Activated CD4-positive, CD25-positive, alpha-beta regulatory T cell treated with anti-CD3 and anti-CD28 coated beads, Interleukin-2, amount 50 U/mL, for 72 hours (primary cell): ENCODE measurements around the gene PTPRN2.

ENCODE experiments used
- DNase-seq: peaks from one replicate; pipeline ENCODE4 v3.0.0; 2021

Gene PTPRN2

GRCh38 chr7:158031867-158032308 is 555.7 kb downstream of the PTPRN2 start:
- no peak for DNase-seq

GRCh38 chr7:158030566-158030965 is 557.1 kb downstream of the PTPRN2 start:
- no peak for DNase-seq

GRCh38 chr7:158030071-158030470 is 557.6 kb downstream of the PTPRN2 start:
- DNase-seq, result no peak

GRCh38 chr7:158029509-158029908 is 558.1 kb downstream of the PTPRN2 start:
- DNase-seq, result no peak

GRCh38 chr7:158028971-158029370 is 558.7 kb downstream of the PTPRN2 start:
- no peak for DNase-seq

GRCh38 chr7:158028290-158028941 is 559.2 kb downstream of the PTPRN2 start:
- DNase-seq, result no peak

DNA sequence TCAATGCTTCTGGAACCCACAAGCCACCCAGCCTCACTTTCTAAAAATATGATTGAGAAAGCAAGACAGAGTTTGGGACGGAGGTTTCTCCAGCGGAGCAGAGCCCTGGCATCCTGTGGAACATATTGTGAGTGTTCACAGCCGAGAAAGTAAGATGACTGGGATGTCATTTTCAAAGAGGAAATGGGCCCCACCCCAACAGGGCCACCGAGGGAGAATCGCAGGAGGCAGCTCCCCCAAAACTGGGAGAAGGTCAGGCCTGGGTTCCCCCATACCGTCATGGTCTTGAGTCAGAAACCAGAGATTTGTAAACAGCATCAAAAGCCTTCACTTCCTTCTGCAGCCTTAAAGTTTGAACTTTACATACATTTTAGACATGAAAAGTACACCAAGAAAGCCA is 560.0 kb downstream of the PTPRN2 start:
- DNase-seq, result no peak

- no peak for DNase-seq
Measured at GRCh38 chr7:158026636-158027265, 560.9 kb downstream of the PTPRN2 start.

- DNase-seq, result no peak
Measured at GRCh38 chr7:158025686-158026600, 561.7 kb downstream of the PTPRN2 start.

GRCh38 chr7:158024881-158025280 is 562.7 kb downstream of the PTPRN2 start:
- no peak for DNase-seq

- no peak for DNase-seq
Measured at GRCh38 chr7:158024351-158024715, 563.3 kb downstream of the PTPRN2 start.

GRCh38 chr7:158023681-158024350 is 563.8 kb downstream of the PTPRN2 start:
- no peak for DNase-seq

DNA sequence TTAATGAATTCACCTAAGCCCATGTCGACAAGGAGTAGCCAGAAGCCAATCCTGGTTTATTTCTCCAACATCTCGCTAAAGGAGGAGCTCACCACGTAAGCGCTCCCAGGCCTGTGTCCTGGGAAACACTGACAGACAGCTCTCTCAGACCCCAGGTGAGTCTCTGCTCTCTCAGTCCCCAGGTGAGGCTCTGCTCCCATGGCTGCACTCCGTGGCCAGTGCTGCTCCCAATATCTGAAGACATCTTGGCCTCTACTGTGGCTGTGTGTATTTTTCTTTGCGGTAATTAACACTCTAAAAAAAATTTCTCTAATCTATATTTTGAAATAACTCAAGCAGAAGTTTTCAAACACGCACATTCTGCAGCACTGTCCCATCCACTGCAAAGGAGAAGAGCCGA is 564.5 kb downstream of the PTPRN2 start:
- DNase-seq, result no peak

DNA sequence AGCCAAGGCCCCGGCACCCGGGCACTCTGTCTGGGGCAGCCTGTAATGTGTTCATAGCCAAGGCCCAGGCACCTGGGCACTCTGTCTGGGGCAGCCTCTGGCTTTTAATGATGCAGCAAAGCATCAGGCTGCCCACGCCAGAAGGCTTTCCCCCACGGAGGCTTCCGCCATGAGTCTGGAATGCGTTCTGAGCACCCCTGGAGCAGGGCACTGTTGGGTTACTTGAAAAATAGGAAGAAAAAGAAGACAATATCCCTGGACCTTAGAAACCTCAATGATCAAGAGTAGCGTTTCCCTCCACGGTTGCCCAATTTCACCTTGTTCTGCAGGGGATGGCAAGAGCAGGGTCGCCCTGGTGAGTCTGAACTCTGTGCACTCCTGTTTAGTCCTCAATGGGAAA is 565.0 kb downstream of the PTPRN2 start:
- no peak for DNase-seq

GRCh38 chr7:158021836-158022235 is 565.8 kb downstream of the PTPRN2 start:
- DNase-seq, result no peak

DNA sequence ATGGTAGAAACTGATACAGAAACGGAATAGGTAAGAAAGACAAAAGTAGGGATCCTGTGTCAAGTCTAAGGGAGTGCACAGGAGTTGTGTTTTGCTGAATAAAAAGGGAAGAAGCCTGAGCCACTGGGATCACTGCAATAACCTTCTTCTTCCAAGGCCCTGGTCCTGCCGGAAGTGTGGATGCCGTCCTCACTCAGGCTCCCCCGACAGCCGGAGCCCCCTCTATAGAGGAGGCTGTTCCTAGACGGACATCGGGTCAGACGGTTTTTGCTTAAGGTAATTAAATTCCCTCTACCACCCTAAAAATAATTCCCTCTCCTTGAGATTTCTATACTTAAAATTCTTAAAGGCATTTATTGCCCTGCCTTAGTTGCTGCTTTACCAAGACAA is 566.9 kb downstream of the PTPRN2 start:
- no peak for DNase-seq

DNA sequence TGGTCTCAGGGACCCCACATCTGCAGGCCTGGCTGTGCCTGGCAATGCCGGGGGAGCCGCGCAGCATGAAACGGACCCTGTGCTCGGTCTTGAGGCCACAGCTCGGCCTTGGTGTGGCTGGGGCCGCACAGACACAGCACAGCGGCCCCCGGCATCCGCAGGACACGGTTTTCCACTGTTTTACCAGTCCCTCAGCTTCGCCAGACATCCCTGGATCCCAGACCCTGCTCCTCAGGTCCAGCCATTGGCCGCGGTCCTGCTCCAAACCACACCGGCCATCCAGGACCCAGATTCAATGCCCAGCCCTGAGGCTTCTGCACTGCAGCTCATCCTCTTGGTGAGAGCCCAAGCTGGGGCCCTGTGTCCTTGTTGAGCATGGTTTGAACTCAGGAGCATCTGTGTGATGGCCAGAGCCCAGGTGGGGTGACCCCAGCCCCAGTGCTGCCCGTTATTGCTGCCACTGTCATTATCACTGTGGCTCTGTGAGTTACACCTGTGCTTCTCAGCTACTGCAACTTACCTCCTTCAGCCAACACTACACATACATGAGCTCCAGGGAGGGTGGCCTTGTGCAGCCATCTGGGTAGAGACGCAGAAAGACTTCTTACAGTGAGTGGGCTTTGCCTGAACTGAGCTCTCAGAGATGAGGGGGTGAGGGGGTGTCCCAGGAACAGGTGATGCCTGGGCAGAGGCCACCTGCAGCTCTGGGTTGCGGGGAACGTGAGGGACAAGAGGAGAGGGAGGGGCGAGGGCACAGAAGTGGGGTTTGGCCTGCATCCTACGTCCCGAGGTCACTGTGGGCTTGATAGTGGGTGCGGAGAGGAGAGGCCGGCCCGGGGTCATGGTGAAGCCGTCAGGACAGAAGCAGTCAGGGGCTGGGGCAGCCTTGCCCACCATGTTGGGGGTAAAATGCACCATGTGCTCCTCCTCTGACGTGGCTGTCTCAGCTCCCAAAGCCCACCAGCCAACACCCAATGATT is 567.6 kb downstream of the PTPRN2 start:
- DNase-seq, result no peak

DNA sequence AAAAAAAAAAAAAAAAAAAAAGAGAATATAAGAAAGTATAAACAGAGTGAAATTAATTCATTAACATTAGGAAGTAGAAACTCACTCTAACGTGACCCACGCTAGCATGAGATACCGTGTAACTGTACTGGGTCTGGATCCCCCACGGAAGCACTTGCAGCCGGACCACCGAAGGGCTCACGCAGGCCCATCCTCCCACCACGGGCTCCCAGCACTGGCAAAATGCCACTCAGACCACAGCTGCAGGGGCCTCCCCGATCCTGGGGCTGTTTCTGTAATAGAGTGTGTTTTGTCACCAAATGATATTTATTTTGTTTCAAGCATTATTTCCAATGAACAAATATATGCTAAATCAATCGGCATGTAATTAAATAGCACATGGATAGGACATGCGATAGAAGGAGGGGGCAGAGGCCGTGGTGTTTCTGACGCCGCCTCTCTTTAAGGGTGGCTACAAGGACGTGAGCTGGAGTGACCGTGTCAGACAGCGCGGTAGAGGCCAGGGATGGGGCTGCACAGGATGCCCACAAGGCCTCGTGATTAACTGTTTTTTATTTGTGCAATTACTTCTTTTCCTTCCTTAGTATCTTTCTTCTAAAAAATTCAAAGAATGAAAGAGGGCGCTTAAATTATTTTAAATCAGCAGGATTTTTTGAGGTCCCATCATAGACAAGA is 568.5 kb downstream of the PTPRN2 start:
- no peak for DNase-seq

GRCh38 chr7:158018098-158018762 is 569.4 kb downstream of the PTPRN2 start:
- no peak for DNase-seq
